ENCODE data around the gene IFT20.

GRCh38 chr17:28368915-28369683, 33.8 kb upstream of the IFT20 start:
- TF ChIP-seq, protein P1, sequence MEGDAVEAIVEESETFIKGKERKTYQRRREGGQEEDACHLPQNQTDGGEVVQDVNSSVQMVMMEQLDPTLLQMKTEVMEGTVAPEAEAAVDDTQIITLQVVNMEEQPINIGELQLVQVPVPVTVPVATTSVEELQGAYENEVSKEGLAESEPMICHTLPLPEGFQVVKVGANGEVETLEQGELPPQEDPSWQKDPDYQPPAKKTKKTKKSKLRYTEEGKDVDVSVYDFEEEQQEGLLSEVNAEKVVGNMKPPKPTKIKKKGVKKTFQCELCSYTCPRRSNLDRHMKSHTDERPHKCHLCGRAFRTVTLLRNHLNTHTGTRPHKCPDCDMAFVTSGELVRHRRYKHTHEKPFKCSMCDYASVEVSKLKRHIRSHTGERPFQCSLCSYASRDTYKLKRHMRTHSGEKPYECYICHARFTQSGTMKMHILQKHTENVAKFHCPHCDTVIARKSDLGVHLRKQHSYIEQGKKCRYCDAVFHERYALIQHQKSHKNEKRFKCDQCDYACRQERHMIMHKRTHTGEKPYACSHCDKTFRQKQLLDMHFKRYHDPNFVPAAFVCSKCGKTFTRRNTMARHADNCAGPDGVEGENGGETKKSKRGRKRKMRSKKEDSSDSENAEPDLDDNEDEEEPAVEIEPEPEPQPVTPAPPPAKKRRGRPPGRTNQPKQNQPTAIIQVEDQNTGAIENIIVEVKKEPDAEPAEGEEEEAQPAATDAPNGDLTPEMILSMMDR (IDR thresholded peaks at IDR 0.05; ENCODE audit: poor library complexity) = no peak
- no peak for TF ChIP-seq EZH2 (IDR thresholded peaks at IDR 0.05; ENCODE audit: borderline replicate concordance)
- TF ChIP-seq EZH2phosphoT487 (IDR thresholded peaks at IDR 0.05; ENCODE audit: low read depth, severe bottlenecking, unreplicated experiment) = no peak
